Hippocampal formation (tissue), 2 donors: Measurements from ENCODE around the gene WDR89.
"Not testable (repeated sequence)": the region's sequence is repeated elsewhere in the genome, so short reads cannot be mapped to it uniquely, and the experiment has no call there.

Experiments
- DNase-seq, 2 donors: peaks; one replicate each; lab custom pipeline; 2025; lab: John Stamatoyannopoulos, UW

WDR89 gene

GRCh38 chr14:63641473-63642228 is at the start of gene WDR89:
WDR89 (minus strand) TSS chr14:63641871; CDS start chr14:63599942, 41,929 bp downstream.
- peak; percentile 98 to 99 for DNase-seq

GRCh38 chr14:63689132-63689531 is 47.5 kb upstream of the WDR89 start:
- DNase-seq, result no peak

DNA sequence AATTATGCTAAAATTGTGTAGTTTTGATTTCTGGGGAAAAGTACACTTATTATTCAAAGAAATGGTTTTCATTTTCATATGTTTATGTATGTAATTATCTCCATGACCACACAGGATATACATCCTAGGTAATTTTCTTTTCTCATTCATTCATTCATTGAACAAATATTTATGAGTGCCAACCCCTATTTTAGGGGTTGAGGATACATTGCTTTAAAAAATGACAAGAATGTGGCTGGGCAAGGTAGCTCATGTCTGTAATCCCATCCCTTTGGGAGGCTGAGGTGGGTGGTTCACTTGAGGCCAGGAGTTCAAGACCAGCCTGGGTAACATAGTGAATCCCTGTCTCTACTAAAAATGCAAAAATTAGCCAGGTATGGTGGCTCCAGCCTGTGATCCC is 45.3 kb upstream of the WDR89 start:
- no peak for DNase-seq

GRCh38 chr14:63685401-63685800 is 43.7 kb upstream of the WDR89 start:
- DNase-seq, result no peak

DNA sequence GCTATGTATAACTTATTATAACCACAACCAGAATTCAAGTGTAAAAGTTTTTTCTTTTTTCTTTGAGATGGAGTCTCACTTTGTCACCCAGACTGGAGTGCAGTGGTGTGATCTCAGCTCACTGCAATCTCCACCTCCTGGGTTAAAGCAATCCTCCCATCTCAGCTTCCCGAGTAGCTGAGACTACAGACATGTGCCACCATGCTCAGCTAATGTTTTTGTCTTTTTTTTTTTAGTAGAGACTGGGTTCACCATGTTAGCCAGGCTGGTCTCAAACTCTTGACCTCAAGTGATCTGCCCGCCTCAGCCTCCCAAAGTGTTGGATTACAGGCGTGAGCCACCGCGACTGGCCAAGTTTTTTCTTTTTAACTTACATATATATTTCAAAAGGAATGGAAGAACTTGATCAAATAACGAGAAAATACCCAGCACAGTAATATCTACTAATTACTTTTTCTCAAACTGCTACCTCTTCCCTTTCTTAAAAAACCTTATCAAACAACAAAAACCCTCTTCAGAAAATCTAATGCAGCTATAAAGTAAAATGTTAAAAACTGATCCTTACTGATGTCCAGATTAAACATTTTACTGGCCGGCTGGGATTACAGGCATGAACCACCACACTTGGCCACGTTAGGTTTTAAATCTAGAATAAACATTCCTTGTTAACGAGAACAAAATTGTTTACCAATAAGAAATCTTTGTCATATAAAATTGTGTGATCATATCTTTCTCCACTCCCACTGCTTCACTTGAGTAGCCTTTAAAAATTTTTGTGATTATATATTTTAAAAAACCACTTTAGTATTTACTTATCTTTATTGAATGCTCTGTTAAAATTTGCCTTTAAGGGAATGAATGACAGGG is 41.3 kb upstream of the WDR89 start:
- no peak for DNase-seq

DNA sequence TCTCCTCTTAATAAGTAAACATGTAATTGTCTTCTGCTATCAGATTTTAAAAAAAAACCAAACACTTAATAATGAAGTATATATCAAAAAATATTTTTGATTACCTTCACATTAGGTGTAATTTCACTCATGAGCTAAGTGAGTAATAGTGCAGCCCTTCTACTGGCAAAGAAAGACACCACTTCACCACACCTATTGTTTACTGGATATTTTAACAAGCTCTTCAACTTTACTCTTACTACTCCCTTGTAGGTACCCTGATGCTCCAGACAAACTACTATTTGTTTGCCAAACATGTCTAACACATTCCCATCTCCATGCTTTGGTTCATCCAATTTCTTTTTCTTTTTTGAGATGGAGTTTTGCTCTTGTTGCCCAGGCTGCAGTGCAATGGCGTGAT is 36.9 kb upstream of the WDR89 start:
- DNase-seq, result no peak

- no peak for DNase-seq
Measured at GRCh38 chr14:63677891-63678379, 36.3 kb upstream of the WDR89 start.

DNA sequence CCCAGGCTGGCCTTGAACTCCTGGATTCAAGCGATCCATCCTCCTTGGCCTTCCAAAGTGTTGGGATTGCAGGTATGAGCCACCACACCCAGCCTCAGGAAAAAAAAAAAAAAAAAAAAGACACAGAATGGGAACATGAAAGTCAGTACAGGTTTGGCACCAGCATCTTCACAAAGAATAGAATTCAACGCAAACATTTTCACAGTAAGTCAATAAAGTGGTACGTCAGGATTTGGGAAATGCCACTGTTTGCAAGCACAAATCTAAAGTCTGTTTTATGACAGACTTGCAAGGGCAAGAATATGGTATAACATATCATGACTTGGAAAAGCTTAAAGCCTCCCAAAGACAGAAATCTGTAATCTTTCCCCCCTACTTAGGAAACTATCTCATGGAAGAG is 34.9 kb upstream of the WDR89 start:
- no peak for DNase-seq

GRCh38 chr14:63673886-63674497 is 32.3 kb upstream of the WDR89 start:
- DNase-seq, result no peak

DNA sequence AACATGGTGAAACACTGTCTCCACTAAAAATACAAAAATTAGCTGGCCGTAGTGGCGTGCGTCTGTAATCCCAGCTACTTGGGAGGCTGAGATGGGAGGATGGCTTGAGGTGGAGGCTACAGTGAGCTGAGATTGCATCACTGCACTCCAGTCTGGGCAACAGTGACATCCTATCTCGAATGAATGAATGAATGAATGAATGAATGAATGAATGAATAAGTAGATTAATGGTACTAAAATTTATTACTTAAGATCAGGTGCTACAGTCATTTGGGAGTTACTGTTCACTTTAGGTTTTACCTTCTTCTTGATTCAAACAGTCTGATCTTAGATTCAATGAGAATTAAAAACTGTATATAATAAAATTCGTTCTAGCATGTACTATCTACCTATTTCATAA is 31.6 kb upstream of the WDR89 start:
- no peak for DNase-seq

- DNase-seq, result no peak
Measured at GRCh38 chr14:63672417-63673180, 30.9 kb upstream of the WDR89 start.

DNA sequence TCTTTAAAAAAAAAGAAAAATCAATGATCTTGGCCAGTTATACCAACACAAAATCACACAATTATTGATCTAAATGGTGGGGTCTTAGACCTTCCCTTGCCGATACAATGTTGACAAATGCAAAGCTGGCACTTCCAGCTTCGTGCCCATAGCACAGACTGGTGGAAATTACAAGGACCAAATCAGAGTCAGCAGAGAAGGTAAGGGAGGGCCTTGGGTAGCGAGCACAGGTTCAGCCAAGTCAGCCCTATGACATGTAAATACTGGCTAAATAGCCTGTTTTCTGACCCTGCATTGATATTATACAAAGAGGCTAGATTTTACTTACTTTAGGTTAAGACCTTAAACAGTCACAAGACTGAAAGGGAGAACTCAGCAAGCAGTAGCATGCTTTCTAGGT is 30.3 kb upstream of the WDR89 start:
- DNase-seq, result no peak

DNA sequence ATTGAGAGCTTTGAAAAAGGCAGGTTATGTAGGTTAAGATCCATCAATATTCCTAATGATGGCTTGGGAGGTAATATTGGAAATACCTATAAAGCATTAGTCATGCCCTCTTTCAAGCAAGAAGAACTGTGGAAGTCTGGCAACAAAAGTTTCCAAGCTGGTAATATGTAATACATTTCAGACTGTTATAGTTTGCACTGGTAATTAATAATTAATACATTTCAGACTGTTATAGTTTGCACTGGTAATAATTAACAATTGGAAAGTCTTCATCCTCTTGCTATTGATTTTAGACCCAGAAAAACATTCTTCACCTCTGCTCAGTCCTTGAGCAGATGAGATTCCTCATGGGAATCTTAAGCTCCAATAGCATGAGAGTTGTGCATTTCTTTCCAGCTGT is 29.0 kb upstream of the WDR89 start:
- DNase-seq, result no peak

- no peak for DNase-seq
Measured at GRCh38 chr14:63666335-63666734, 24.7 kb upstream of the WDR89 start.

DNA sequence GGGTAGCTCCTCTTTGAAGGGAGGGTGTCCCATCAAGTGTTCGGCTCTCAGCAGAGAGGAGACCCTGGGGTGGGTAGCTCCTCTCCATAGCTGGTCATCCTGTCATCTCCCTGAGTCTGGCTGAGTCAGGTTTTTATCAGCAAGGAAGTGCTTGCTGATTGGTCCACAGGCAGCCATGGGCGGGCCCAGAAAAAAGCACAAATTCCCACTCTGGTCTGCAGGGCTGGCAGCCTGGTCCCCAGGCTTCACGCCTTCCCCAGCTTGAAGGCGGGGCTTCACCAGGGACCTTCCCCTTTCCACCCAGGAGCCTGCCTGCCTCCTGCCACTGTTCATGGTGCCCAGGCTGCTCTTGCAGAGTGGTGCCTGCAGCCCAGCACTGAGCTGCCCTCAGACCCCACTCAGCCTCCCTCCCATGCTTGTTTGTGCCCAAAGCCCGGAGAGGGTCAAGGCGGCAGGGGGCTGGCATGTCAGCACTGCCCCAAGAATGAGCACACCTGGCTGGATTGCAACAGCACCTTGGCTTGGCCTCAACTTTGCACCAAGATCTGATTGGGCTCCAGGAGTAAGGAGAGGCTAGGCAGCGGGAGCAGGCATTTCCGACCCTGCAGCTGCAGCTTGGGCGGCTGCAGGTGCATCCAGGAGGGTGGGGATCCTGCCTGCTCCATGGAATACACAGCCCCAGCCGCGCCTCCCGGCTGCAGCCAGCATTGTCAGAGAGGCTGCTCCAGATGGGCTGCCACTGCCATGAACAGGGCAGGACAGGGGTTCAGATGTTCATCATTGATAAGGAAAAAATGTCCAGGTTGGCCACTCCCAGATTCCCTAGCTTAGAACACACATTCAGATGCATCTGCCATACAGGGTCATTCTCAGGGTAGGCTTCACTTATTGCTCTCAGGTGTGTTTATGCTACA is 22.0 kb upstream of the WDR89 start:
- DNase-seq, result no peak

- DNase-seq, result no peak
Measured at GRCh38 chr14:63662776-63663175, 21.1 kb upstream of the WDR89 start.

DNA sequence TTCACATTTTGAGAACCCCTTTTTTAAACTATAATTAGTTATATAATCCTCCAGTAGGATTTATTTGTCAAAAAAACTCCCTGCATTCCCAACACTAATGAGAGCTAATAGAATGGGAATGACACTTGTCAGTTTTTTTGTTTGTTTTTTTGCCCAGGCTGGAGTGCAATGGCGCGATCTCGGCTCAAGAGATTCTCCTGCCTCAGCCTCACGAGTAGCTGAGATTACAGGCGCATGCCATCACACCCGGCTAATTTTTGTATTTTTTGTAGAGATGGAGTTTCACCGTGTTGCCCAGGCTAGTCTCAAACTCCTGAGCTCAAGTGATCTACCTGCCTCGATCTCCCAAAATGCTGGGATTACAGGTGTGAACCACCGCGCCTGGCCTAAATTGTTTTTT is 20.2 kb upstream of the WDR89 start:
- not testable (repeated sequence) for DNase-seq

- peak; percentile 61 to 87 for DNase-seq
Measured at GRCh38 chr14:63659726-63660125, 18.1 kb upstream of the WDR89 start.

DNA sequence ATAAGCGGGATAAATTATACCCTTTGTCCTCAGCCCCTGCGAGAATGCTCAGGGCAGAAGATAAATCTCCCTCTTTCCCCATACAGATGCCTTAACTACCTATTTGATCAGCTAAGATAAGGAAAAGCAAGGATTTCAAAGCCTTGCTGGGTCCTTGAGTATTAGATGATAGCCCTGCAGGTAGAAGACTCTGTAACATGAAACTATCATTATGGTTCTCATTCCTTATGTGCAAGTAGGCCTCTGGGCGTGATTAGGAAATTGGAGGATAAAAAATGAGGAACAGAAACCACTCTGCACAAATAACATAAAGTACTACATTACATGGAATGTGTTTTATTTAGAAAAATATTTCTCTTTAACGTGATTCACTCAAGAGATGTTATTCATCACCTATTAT is 14.5 kb upstream of the WDR89 start:
- DNase-seq, result no peak

DNA sequence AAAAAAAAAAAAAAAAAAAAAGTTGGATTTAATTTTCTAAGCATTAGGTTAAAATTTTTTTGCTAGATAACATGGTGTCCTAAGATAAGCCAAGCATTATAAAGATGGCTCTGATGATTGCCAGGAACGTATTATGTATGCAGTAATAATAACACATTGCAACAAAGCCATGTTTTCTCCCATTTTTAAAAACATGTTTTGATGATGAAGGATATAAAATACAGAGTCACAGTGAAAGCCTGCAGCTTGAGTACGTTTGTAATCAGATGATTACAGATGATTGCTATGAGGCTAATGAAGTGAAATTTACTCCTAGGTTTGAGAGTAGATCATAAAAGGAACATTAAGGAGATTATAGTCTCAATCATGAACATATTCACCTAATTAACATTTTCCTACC is 13.3 kb upstream of the WDR89 start:
- DNase-seq, result no peak

GRCh38 chr14:63654346-63654745 is 12.7 kb upstream of the WDR89 start:
- DNase-seq, result no peak
